Stomach smooth muscle (tissue), 2 donors: Measurements from ENCODE around the gene RAB20.
"Not testable (repeated sequence)": the region's sequence is repeated elsewhere in the genome, so short reads cannot be mapped to it uniquely, and the experiment has no call there.

ENCODE experiments used
- H3K27ac ChIP-seq: one replicate; pipeline ENCODE4 v1.7.0; 2013; ENCODE audit warnings: mild to moderate bottlenecking, low read length, inconsistent platforms
- H3K27me3 ChIP-seq, 2 donors: one replicate each; pipeline ENCODE4 v1.7.0; 2013; ENCODE audit warnings: low read length in 2 of 2; ENCODE audit not compliant: insufficient read depth in 2 of 2, control insufficient read depth in 1 of 2
- H3K36me3 ChIP-seq, 2 donors: one replicate each; pipeline ENCODE4 v1.7.0; 2013; ENCODE audit warnings: low read length in 2 of 2; ENCODE audit not compliant: control insufficient read depth in 2 of 2, insufficient read depth in 2 of 2
- H3K4me1 ChIP-seq: one replicate; pipeline ENCODE4 v1.7.0; 2013; ENCODE audit warnings: low read length; ENCODE audit not compliant: control insufficient read depth, insufficient read depth
- H3K4me3 ChIP-seq, 2 donors: one replicate each; pipeline ENCODE4 v1.7.0; 2013; ENCODE audit warnings: low read length in 2 of 2
- H3K9ac ChIP-seq, 2 donors: one replicate each; pipeline ENCODE4 v1.7.0; 2013; ENCODE audit warnings: low read length in 2 of 2, mild to moderate bottlenecking in 1 of 2
- H3K9me3 ChIP-seq, 2 donors: one replicate each; pipeline ENCODE4 v1.7.0; 2013; ENCODE audit warnings: low read length in 2 of 2; ENCODE audit not compliant: control insufficient read depth in 2 of 2
- donor health status: healthy.
- donor health status: Pancreatic carcinoma.

RAB20 gene, protein sequence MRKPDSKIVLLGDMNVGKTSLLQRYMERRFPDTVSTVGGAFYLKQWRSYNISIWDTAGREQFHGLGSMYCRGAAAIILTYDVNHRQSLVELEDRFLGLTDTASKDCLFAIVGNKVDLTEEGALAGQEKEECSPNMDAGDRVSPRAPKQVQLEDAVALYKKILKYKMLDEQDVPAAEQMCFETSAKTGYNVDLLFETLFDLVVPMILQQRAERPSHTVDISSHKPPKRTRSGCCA

DNA sequence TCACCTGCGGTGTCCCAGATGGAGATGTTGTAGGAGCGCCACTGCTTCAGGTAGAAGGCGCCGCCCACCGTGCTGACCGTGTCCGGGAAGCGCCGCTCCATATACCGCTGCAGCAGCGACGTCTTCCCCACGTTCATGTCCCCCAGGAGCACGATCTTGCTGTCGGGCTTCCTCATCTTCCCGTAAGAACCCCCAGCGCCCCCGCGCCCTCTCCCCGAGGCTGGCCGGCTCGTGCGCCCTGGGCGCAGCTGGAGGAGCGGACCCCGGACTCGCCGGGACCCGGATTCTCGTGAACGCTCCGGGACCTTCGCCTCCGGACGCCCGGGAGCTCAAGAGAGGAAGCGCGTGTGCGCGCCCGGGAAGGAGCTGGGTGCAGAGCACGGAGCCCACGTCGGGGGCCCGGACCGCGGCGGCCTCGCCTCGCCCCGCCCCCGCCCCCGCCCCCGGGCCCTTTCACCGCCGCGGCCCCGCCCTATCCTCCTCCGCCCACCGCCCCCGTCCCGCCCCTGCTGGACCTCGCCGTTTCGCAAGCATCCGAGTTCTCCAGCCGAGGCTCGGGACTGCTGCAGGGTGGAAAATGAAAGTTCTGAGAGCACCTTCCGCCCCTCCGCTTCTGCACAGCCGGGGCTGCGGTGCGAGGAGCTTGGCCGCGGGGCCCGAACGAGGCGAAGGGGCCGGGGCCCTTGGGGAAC lies at the start of gene RAB20:
TSS of gene RAB20 (minus strand) at position 379 of the 692 bp plus-strand sequence. CDS start at position 176, 203 bp downstream.
- Histone ChIP-seq H3K27me3 (no peaks in the 10 kb centered on the region), H3K4me3 (peak within 1 kb of the TSS; percentile 88 to 90), H3K4me1 (peaks cover 30% of the 10 kb centered on the region), H3K9ac (peak within 1 kb of the TSS; percentile 77 to 85), H3K9me3 (peaks cover 0 to 5% of the 10 kb centered on the region in 2 donors), H3K36me3 (peaks cover 5 to 6% of the 10 kb centered on the region in 2 donors), H3K27ac (peak within 1 kb of the TSS; percentile 92)

DNA sequence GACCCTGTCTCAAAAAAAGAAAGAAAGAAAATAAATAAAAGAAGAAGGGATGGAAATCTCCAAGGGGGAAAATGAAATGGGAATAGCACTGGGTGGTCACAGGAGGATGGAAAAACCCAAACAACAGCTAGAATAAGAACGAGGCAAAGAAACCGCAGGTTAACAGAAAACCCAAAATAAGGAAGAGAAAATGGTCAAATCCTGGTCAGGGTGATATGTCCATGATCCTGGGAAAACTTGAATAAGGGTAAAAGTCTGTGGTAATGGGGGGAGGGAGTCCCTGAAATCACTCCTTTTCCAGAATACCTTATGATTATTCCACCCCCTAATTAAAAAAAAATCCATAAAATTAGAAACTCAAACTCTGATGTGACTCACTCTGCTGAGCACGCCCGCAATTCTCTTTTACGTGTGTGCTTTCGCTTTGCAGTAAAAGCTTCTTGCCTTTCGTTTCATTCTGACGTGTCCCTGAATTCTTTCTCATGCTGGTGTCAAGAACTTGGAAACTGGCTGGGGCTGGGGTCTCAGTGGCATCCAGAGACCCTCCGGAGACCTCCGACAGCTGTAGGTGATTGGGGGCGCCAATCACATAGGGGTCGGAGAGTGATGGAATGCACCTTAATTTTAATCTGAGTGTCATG lies 49.6 kb upstream of the RAB20 start:
- Histone ChIP-seq H3K27me3 (no peaks in the 10 kb centered on the region), H3K4me3 (no peak overlapping the region), H3K4me1 (peaks cover 7% of the 10 kb centered on the region), H3K9me3 (no peaks in the 10 kb centered on the region), H3K36me3 (no peaks in the 10 kb centered on the region), H3K27ac (no peak overlapping the region), H3K9ac (no peak overlapping the region)

DNA sequence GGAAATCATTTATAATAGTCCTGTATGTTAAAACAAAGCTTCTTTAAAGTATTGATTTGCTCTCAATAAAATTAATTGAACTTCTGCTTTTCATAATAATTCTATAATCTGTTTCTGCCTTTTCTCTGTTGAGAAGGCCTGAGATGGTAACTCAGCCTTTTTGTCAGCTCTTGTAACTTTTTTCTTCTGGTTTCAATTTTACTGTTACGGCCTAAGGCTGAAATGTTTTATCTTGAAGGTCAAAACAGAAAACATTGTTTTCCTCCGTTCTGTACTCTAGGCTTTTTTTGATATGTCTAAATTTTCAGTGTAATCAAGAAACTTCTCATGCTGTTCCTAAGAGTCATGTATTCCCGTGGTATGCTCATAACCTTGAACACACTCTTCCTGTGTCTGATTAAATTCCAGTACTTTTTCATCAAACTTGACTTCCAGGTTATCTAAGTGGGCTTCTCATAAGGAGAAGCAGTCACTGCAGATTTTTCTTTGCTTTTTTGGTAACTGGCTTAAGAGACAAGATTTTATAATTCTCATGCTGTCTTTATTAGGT lies 46.2 kb upstream of the RAB20 start:
- Histone ChIP-seq H3K4me3 (no peak overlapping the region), H3K4me1 (no peaks in the 10 kb centered on the region), H3K9me3 (no peaks in the 10 kb centered on the region), H3K27me3 (no peaks in the 10 kb centered on the region), H3K27ac (no peak overlapping the region), H3K9ac (no peak overlapping the region), H3K36me3 (no peaks in the 10 kb centered on the region)

DNA sequence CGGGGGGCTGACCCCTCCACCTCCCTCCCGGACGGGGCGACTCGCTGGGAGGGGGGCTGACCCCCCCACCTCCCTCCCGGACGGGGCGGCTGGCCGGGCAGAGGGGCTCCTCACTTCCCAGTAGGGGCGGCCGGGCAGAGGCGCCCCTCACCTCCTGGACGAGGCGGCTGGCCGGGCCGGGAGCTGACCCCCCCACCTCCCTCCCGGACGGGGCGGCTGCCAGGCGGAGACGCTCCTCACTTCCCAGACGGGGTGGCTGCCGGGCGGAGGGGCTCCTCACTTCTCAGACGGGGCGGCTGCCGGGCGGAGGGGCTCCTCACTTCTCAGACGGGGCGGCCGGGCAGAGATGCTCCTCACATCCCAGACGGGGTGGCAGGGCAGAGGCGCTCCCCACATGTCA lies 44.8 kb upstream of the RAB20 start:
- H3K9ac ChIP-seq, H3K4me3 ChIP-seq, H3K27ac ChIP-seq, H3K27me3 ChIP-seq, H3K36me3 ChIP-seq, H3K9me3 ChIP-seq, H3K4me1 ChIP-seq: not testable (repeated sequence)

DNA sequence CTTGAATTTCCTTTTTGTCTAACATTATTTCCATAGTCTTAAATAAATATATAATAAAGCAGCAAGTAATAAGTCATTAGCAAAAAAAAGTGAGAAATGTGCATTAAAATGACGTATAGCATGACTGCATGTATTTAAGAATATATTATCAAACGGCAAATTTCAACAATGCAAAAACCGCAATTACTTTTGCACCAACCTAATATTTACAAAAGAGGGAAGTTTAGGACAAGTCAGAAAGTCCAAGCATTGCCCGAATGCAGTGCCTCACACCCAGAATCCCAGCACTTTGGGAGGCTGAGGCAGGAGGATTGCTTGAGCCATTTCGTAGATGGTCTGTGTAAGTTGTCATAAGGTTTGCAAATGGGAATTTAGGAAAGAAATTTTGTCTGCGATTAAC lies 43.6 kb upstream of the RAB20 start:
- peaks cover 5% of the 10 kb centered on the region for H3K4me1 ChIP-seq
- H3K36me3 ChIP-seq: no peaks in the 10 kb centered on the region
- H3K9ac ChIP-seq: no peak overlapping the region

DNA sequence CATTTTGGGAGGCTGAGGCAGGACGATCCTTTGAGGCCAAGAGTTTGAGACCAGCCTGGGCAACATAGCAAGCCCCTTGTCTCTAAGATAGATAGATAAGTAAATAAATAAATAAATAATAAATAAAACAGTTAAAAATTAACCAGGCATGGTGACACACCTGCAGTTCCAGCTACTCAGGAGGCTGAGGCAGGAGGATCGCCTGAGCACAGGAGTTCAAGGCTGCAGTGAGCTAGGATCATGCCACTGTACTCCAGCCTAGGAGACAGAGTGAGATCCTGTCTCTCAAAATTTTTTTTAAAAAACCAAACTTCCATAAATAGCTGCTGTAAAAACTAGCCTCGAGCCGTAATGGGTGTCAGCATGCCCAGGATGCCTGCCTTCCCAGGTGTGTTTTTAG lies 39.5 kb upstream of the RAB20 start:
- H3K36me3 ChIP-seq: no peaks in the 10 kb centered on the region
- no peak overlapping the region for H3K4me3 ChIP-seq
- H3K27ac ChIP-seq: no peak overlapping the region
- no peak overlapping the region for H3K9ac ChIP-seq
- peaks cover 5% of the 10 kb centered on the region for H3K4me1 ChIP-seq
- H3K9me3 ChIP-seq: no peaks in the 10 kb centered on the region
- H3K27me3 ChIP-seq: no peaks in the 10 kb centered on the region

More for the DNA sequence above, 43.6 kb upstream of the RAB20 start:
- H3K4me3 ChIP-seq: no peak overlapping the region
- H3K27ac ChIP-seq: no peak overlapping the region
- no peaks in the 10 kb centered on the region for H3K27me3 ChIP-seq
- H3K9me3 ChIP-seq: no peaks in the 10 kb centered on the region

DNA sequence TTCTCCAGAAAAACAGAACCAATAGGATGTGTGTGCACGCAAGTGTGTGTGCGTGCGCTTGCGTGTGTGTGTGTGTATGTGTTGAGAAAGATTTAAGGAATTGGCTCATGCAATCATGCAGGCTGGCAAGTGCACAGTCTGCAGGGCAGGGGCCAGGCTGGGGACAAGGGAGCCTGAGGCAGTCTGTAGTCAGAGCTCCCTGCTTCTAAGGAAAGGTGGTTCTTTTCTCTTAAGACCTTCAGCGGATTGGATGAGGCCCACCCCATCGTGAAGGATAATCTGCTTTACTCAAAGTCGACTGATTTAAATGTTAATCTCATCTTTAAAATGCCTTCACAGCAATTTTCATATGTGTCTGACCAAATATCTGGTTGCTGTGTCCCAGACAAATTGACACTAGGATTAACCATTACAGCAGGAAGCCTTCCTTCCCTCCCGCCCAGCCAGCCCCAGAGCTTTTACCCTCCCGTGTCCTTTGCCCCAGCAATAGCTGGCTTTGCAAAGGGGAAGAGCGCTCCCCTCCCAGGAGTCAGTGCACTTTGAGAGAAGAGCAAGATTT lies 38.8 kb upstream of the RAB20 start:
- Histone ChIP-seq H3K9ac (no peak overlapping the region), H3K27ac (no peak overlapping the region), H3K27me3 (no peaks in the 10 kb centered on the region), H3K4me1 (peaks cover 5% of the 10 kb centered on the region), H3K36me3 (no peaks in the 10 kb centered on the region), H3K4me3 (no peak overlapping the region), H3K9me3 (no peaks in the 10 kb centered on the region)

DNA sequence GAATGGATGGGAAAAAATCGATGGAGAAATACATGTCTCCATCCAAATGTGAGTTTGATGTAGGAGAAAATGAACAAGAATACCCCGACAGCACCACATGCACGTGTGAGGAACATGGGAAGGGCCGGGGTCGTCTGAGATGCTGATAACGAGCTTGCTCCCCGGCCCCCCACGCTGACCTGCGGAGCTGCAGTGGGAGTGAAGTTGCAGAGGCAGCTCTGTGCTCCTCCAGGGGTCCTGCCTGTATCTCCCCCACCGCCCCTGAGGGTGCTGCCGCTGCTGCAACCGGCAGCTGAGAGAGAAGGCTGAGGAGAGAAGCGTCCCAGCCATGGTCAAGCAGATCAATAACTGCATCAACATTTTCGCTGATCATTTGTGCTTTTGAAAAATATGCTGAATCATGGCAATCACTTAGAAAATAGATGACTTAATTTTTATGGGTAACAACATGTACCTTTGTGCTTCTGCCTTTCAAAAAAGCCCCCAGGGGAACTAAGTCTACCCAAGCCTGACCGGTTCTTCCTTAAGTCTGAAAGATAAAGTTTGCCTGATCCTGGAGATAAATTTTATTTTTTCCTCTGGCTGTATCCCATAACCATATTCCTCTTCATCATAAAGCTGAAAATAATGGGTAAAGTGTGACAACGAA lies 35.6 kb upstream of the RAB20 start:
- Histone ChIP-seq H3K4me1 (peaks cover 2% of the 10 kb centered on the region), H3K4me3 (no peak overlapping the region), H3K27ac (no peak overlapping the region), H3K9me3 (no peaks in the 10 kb centered on the region), H3K27me3 (no peaks in the 10 kb centered on the region), H3K36me3 (no peaks in the 10 kb centered on the region), H3K9ac (no peak overlapping the region)

DNA sequence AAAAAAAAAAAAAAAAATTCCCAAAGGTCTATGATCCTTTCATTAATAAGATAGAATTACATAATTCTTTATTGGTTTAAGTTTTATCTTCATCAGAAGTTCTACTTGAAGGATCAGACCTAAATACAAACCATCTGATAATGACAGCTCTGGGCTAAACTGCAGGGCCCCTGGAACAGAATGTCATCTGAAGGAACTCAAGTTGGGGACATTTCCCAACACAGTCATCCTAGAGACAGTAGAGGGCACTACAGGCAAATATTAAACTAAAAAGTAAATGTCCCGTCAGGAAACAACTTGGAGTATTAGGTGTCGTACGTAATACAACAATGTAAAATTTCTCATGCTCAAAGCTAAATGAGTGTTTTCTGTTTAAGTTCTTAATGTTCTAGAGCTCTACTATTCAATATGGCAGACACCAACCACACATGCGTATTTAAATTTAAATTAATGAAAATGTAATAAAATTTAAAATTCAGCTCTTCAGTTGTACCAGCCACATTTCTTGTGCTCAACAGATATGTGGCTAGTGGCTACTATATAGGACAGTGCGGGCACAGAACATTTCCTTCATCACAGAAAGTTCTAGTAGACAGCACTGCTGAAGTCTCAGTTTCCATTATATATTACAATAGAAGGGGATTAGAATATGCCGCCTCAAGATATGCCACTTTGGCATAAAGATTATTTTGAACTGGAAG lies 32.1 kb upstream of the RAB20 start:
- no peaks in the 10 kb centered on the region for H3K27me3 ChIP-seq
- H3K4me3 ChIP-seq: no peak overlapping the region
- no peak overlapping the region for H3K27ac ChIP-seq
- no peaks in the 10 kb centered on the region for H3K36me3 ChIP-seq
- no peak overlapping the region for H3K9ac ChIP-seq
- no peaks in the 10 kb centered on the region for H3K4me1 ChIP-seq
- no peaks in the 10 kb centered on the region for H3K9me3 ChIP-seq

DNA sequence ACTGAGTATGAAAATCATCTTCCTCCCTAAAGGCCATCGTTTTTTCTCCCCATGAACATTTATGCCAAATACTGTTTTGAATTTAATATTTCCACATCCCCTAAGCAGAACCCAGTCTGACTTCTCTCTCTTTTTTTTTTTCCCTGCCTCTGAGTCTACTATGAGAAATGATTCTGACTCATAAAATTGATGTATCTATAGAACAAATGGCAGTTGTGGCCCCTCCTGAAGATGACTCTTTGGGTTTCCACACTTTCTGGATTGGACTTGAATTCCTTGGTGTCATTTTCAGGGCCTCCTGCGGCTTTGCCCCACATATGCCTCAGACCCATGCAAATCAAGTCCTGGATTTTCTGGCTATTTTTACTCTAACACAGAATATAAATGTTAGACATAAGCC lies 31.1 kb upstream of the RAB20 start:
- Histone ChIP-seq H3K27me3 (no peaks in the 10 kb centered on the region), H3K9me3 (no peaks in the 10 kb centered on the region), H3K4me1 (no peaks in the 10 kb centered on the region), H3K9ac (no peak overlapping the region), H3K36me3 (no peaks in the 10 kb centered on the region), H3K4me3 (no peak overlapping the region), H3K27ac (no peak overlapping the region)
